LNCAP (cell line): ENCODE measurements around the gene PRKAG3.

Source experiments
- CTCF ChIP-seq: fragments of 450-650 bp; IDR thresholded peaks from 2 replicates; pipeline ENCODE4 v1.5.1; 2017; ENCODE audit warnings: mild to moderate bottlenecking

PRKAG3 gene

GRCh38 chr2:218859988-218860831 lies 28.6 kb upstream of the PRKAG3 start:
- no peak for TF ChIP-seq CTCF

GRCh38 chr2:218859556-218859987 lies 28.0 kb upstream of the PRKAG3 start, which contains the start of gene WNT6:
Gene WNT6, plus strand, starts transcription at chr2:218859805. Its CDS starts 233 bp downstream, at chr2:218860038.
- TF ChIP-seq CTCF = no peak

GRCh38 chr2:218858671-218859555 lies 27.3 kb upstream of the PRKAG3 start:
- TF ChIP-seq CTCF = no peak

GRCh38 chr2:218858138-218858445 lies 26.5 kb upstream of the PRKAG3 start:
- TF ChIP-seq CTCF = no peak

- no peak for TF ChIP-seq CTCF
Observed at GRCh38 chr2:218857371-218858137, 26.0 kb upstream of the PRKAG3 start.

- TF ChIP-seq CTCF = no peak
Observed at GRCh38 chr2:218856896-218857243, 25.3 kb upstream of the PRKAG3 start.

- TF ChIP-seq CTCF = no peak
Observed at GRCh38 chr2:218856167-218856895, 24.7 kb upstream of the PRKAG3 start.
